Smooth muscle cell (in vitro differentiated cells): ENCODE data around the gene ADRA2C. TPM values are rescaled to one million over a fixed set of nuclear protein-coding genes. Genes with fewer than 3 reads are reported as not detected.

ENCODE experiments used
- DNase-seq: peaks from one replicate; lab custom pipeline; 2025; ENCODE audit not compliant: unreplicated experiment; lab: John Stamatoyannopoulos, UW
- H2AFZ ChIP-seq: fragments of 200-600 bp; sonication (generic); 2 replicates; pipeline ENCODE4 v1.6.0; 2016; ENCODE audit warnings: antibody characterized with exemption, low read depth, mild to moderate bottlenecking
- H3F3A ChIP-seq: fragments of 200-600 bp; sonication (generic); 2 replicates; pipeline ENCODE4 v1.6.0; 2017; ENCODE audit warnings: antibody characterized with exemption, low read depth
- H3K27ac ChIP-seq: fragments of 200-600 bp; sonication (generic); 2 replicates; pipeline ENCODE4 v1.5.1; 2016; ENCODE audit warnings: low read depth, mild to moderate bottlenecking
- H3K27me3 ChIP-seq: fragments of 200-600 bp; sonication (generic); 2 replicates; pipeline ENCODE4 v1.6.1; 2016; ENCODE audit warnings: low read depth, mild to moderate bottlenecking
- H3K36me3 ChIP-seq: fragments of 200-600 bp; sonication (generic); 2 replicates; pipeline ENCODE4 v1.5.1; 2016; ENCODE audit warnings: low read depth
- H3K4me1 ChIP-seq: fragments of 200-600 bp; sonication (generic); 2 replicates; pipeline ENCODE4 v1.5.1; 2016; ENCODE audit warnings: low read depth
- H3K4me2 ChIP-seq: fragments of 200-600 bp; sonication (generic); 2 replicates; pipeline ENCODE4 v1.6.0; 2016; ENCODE audit warnings: mild to moderate bottlenecking
- H3K4me3 ChIP-seq: fragments of 200-600 bp; sonication (generic); 2 replicates; pipeline ENCODE4 v1.5.1; 2016; ENCODE audit warnings: mild to moderate bottlenecking
- H3K79me2 ChIP-seq: fragments of 200-600 bp; sonication (generic); 2 replicates; pipeline ENCODE4 v1.6.0; 2016; ENCODE audit warnings: low read depth, mild to moderate bottlenecking
- H3K9ac ChIP-seq: fragments of 200-600 bp; sonication (generic); 2 replicates; pipeline ENCODE4 v1.6.0; 2016; ENCODE audit warnings: low read depth
- H3K9me3 ChIP-seq: fragments of 200-600 bp; sonication (generic); replicated peaks from 2 replicates; pipeline ENCODE4 v1.5.1; 2016; ENCODE audit warnings: low read depth
- H4K20me1 ChIP-seq: fragments of 200-600 bp; sonication (generic); 2 replicates; pipeline ENCODE4 v1.6.0; 2016; ENCODE audit warnings: low read depth
- WGBS: methylation state at CpG from one replicate; pipeline ENCODE4 v1.1.7; 2016; ENCODE audit warnings: low lambda C conversion rate; 5-methylcytosine and 5-hydroxymethylcytosine counted together
- polyA plus RNA-seq: library from polyadenylated mRNA; unstranded; fragments of >200 nt; fragmentation: Nextera tagmentation; extraction: Ambion mirVana; gene quantifications from 2 replicates; pipeline ENCODE4 v1.2.1, GENCODE V29; 2016
- total RNA-seq: library from RNA; depleted of rRNA; stranded (reverse); fragments of >200 nt; gene quantifications from 2 replicates; pipeline ENCODE4 v1.2.3, GENCODE V29; 2014
- TF ChIP-seq, protein P1 (sequence below): fragments of 200-600 bp; sonication (generic); IDR thresholded peaks from 2 replicates; pipeline ENCODE4 v1.5.1; 2017; ENCODE audit warnings: borderline replicate concordance, mild to moderate bottlenecking, antibody characterized with exemption; ENCODE audit not compliant: insufficient read depth, poor library complexity, severe bottlenecking

The ADRA2C gene
- total and polyA plus RNA-seq, 2 experiments from 2014 or later, result 0.53 to 1.6 TPM

GRCh38 chr4:3797831-3798790, 31.9 kb downstream of the ADRA2C start:
- H3K36me3 ChIP-seq, result no peaks in the 10 kb centered on the region
- no peak overlapping the region for H3K4me2 ChIP-seq
- H3K4me3 ChIP-seq, result no peak overlapping the region
- no peak for DNase-seq
- no peaks in the 10 kb centered on the region for H3K9me3 ChIP-seq
- H2AFZ ChIP-seq, result no peak overlapping the region
- no peaks in the 10 kb centered on the region for H4K20me1 ChIP-seq
- H3K27me3 ChIP-seq, result no peaks in the 10 kb centered on the region
- H3K79me2 ChIP-seq, result no peaks in the 10 kb centered on the region
- H3K27ac ChIP-seq, result no peak overlapping the region
- H3K9ac ChIP-seq, result no peak overlapping the region
- no peaks in the 10 kb centered on the region for H3F3A ChIP-seq
- 92% methylated on average over 27 of the region's 28 CpGs for WGBS
- TF ChIP-seq, protein P1, sequence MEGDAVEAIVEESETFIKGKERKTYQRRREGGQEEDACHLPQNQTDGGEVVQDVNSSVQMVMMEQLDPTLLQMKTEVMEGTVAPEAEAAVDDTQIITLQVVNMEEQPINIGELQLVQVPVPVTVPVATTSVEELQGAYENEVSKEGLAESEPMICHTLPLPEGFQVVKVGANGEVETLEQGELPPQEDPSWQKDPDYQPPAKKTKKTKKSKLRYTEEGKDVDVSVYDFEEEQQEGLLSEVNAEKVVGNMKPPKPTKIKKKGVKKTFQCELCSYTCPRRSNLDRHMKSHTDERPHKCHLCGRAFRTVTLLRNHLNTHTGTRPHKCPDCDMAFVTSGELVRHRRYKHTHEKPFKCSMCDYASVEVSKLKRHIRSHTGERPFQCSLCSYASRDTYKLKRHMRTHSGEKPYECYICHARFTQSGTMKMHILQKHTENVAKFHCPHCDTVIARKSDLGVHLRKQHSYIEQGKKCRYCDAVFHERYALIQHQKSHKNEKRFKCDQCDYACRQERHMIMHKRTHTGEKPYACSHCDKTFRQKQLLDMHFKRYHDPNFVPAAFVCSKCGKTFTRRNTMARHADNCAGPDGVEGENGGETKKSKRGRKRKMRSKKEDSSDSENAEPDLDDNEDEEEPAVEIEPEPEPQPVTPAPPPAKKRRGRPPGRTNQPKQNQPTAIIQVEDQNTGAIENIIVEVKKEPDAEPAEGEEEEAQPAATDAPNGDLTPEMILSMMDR, result no peak
- H3K4me1 ChIP-seq, result peaks cover 2% of the 10 kb centered on the region

- Histone ChIP-seq H3K4me3 (no peak overlapping the region), H3K9ac (no peak overlapping the region)
Measured at GRCh38 chr4:3799496-3799895, 33.3 kb downstream of the ADRA2C start.

DNA sequence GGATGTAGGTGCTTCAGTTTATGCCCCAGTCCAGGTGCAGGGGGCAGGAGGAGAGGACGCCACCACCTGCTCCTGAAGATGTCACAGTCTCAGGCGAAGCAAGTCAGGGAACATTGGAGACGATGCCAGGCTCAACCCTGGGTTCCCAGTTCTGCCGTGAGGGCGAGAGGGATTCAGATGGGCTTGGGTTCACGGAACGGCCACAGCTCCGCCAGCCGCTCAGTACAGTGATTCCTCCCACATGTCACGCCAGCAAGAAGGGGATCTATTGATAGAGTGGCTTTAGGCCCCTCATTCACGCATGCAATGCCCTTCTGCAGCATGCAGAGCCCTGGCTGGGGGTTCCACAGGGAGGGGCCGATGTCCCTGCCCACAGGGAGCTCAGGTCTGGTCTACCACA, 34.2 kb downstream of the ADRA2C start:
- Histone ChIP-seq H3K27me3 (no peaks in the 10 kb centered on the region), H2AFZ (no peak overlapping the region), H3K9ac (no peak overlapping the region), H3K27ac (no peak overlapping the region), H4K20me1 (no peaks in the 10 kb centered on the region), H3K4me2 (no peak overlapping the region), H3K79me2 (no peaks in the 10 kb centered on the region), H3F3A (no peaks in the 10 kb centered on the region), H3K9me3 (no peaks in the 10 kb centered on the region), H3K4me1 (peaks cover 3% of the 10 kb centered on the region), H3K36me3 (no peaks in the 10 kb centered on the region), H3K4me3 (no peak overlapping the region)
- no peak for DNase-seq
- WGBS, result 82% methylated on average over 12 of the region's 12 CpGs
- TF ChIP-seq, protein P1, result no peak

More at GRCh38 chr4:3799496-3799895, 33.3 kb downstream of the ADRA2C start:
- Histone ChIP-seq H3K4me1 (peaks cover 3% of the 10 kb centered on the region), H3K79me2 (no peaks in the 10 kb centered on the region), H3F3A (no peaks in the 10 kb centered on the region), H3K9me3 (no peaks in the 10 kb centered on the region), H3K36me3 (no peaks in the 10 kb centered on the region), H4K20me1 (no peaks in the 10 kb centered on the region), H3K27me3 (no peaks in the 10 kb centered on the region), H3K4me2 (no peak overlapping the region), H3K27ac (no peak overlapping the region), H2AFZ (no peak overlapping the region)
- TF ChIP-seq, protein P1, result no peak
- DNase-seq, result no peak
- WGBS, result 82% methylated on average over 13 of the region's 13 CpGs
